NCI-H1417 treated with DMSO at 0.1 percent for 48 hours (cell line): ENCODE results near the gene LAT.
"Not testable (repeated sequence)": the region's sequence is repeated elsewhere in the genome, so short reads cannot be mapped to it uniquely, and the experiment has no call there.

ENCODE experiments used
- DNase-seq: peaks from one replicate; lab custom pipeline; 2025; lab: John Stamatoyannopoulos, UW

LAT gene

GRCh38 chr16:28984619-28985135 lies at the start of gene LAT:
Gene LAT, plus strand, starts transcription at chr16:28985052. Its CDS starts 366 bp downstream, at chr16:28985418.
- no peak for DNase-seq

GRCh38 chr16:28935346-28935745 lies 49.5 kb upstream of the LAT start:
- DNase-seq: no peak

GRCh38 chr16:28935924-28936783 lies 48.7 kb upstream of the LAT start:
- no peak for DNase-seq

DNA sequence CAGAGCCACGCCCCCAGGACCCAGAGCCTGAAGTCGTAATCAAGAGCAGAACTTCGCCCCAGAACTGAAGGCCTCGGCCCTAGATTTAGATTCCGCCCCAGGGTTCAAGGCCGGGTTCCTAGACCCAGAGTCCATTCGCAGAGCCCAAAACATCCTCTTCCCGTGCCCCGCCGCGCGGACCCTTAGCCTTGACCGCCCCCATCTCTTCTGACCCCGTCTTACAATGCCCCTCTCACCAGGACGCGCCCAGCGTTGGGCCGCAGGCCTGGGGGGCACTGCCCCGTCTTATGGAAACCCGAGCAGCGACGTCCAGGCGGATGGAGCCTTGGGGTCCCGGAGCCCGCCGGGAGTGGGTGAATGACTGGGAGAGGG lies 48.1 kb upstream of the LAT start:
- no peak for DNase-seq

- no peak for DNase-seq
Observed at GRCh38 chr16:28937222-28937876, 47.5 kb upstream of the LAT start.

DNA sequence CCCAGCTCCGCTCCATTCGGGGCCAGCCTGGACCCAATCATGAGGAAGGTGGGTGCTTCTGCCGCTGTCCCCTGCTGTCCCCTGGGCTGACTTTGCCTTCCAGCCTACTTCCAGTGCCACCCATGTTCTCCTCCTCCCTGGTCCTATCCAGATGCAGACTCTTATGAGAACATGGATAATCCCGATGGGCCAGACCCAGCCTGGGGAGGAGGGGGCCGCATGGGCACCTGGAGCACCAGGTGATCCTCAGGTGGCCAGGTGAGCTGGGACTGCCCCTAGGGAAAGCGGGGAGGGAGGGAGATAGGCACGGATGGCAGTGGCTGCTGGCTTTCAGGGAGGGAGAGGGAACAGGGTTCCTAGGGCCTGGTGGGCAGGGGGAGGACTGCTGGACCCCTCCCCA lies 46.1 kb upstream of the LAT start:
- DNase-seq: no peak

DNA sequence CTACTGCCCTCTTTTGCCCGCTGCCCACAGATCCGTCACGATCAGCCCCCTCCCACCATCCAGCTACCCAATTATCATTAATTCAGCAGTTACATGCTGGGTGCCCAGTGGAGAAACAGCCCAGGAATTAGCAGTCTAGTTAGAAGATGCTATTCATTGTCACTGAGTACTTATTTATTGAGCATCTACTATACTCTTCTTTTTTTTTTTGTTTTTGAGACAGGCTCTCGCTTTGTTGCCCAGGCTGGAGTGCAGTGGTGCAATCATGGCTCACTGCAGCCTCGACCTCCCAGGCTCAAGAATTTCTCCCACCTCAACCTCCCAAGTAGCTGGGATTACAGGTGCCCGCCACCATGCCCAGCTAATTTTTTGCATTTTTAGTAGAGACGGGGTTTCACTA lies 45.0 kb upstream of the LAT start:
- not testable (repeated sequence) for DNase-seq

DNA sequence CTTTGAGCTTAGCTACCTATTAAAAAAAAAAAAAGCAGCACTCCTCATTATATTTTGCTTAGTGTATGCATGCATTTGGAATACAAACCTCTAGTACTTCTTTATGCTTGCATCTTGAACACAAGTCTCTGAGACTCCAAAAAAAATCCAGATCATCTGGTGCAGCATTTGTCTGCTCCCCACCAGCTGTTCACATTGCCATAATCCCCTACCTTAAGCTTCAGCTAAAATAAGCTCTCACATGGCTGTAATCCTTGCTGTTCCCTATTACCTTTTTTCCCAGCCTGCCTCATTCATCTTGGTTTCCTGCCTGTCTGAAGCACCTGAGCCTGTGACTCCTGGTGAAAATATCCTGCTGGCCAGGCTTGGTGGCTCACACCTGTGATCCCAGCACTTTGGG lies 41.6 kb upstream of the LAT start:
- DNase-seq: no peak

DNA sequence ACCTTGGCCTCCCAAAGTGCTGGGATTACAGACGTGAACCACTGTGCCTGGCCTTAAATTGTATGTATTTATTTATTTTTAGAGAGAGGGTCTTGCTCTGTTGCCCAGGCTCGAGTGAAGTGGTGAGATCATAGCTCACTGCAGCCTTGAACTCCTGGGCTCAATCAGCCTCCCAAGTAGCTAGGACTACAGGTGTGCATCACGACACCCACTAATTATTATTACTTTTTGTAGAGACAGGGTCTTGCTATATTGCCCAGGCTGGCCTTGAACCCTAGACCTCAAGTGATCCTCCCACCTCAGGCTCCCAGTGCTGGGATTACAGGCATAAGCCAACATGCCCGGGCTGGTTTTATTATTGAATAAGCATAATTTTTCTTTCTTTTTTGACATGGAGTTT lies 38.2 kb upstream of the LAT start:
- no peak for DNase-seq

DNA sequence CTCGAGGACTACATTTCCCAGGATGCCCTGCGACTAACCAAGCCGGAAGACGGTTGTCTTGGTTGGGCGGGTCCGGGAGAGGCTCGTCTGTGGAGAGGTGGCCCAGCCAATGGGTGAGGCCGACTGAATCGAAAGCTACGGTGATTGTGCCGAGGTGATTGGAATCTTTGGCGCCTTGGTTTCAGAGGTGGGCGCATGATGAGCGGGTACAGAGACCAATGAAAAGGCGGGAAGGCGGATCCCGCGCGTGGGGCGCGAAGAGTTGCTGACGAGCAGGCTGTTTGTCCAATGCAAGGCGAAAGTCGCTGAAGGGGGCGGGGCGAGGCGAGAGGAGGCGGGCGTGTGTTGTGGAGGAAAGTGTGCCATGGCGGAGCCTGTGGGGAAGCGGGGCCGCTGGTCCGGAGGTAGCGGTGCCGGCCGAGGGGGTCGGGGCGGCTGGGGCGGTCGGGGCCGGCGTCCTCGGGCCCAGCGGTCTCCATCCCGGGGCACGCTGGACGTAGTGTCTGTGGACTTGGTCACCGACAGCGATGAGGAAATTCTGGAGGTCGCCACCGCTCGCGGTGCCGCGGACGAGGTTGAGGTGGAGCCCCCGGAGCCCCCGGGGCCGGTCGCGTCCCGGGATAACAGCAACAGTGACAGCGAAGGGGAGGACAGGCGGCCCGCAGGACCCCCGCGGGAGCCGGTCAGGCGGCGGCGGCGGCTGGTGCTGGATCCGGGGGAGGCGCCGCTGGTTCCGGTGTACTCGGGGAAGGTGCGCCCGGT lies 34.0 kb upstream of the LAT start, which contains the start of gene NFATC2IP:
Gene NFATC2IP (plus strand): TSS at position 290 of the 762 bp plus-strand sequence. CDS start 75 bp downstream, at position 365.
- DNase-seq: peak; percentile 95

- DNase-seq: no peak
Observed at GRCh38 chr16:28951410-28951943, 33.4 kb upstream of the LAT start.

DNA sequence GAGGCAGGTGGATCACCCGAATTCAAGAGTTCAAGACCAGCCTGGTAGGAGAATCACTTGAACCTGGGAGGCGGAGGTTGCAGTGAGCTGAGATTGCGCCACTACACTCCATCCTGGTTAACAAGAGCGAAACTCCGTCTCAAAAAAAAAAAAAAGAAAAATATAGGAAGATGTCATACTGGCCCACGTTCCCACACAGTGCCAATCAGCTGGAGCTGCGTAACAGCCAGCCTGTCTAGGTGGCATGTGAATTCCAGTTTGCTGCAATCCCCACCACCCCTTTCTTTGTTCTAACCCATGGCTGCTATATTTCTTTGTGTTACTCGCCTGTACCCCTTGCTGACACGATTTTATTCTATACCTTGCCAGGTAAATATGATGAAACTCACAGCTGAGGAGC lies 26.6 kb upstream of the LAT start:
- DNase-seq: no peak

DNA sequence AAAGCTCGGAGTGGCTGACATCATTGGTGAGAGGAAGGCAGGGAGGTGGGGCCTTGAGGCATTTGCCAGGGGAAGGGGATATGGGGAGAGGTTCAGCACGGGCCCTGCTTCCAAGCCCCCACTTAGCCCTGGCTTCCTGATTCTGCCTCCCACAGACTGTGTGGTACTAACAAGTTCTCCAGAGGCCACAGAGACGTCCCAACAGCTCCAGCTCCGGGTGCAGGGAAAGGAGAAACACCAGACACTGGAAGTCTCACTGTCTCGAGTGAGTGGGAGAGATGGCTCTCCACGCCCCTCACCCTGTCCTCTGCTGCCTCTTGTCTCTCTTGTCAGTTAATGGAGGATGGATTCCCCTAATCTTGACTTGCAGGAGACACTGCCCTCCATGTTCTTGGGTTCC lies 26.0 kb upstream of the LAT start:
- no peak for DNase-seq

- DNase-seq: no peak
Observed at GRCh38 chr16:28964072-28964471, 20.8 kb upstream of the LAT start.

DNA sequence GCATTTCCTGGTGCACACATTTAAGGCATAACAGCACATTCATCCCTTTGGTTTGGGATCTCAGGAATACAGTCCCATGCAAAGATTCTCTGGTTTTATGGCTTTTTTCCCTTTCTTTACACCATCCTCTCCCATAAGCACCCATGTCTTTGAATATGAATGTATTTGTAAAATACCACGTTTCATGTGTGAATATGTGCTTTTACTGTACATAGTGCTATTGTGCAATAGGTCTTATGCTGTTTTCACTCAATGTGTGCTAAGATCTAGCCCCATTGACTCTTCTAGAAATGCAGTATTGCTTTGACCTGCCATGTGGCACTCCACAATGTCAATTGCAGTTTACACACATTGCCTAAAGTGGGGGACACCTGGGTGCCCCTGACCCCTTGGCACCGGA lies 20.4 kb upstream of the LAT start:
- DNase-seq: no peak

- no peak for DNase-seq
Observed at GRCh38 chr16:28967156-28967555, 17.7 kb upstream of the LAT start.

DNA sequence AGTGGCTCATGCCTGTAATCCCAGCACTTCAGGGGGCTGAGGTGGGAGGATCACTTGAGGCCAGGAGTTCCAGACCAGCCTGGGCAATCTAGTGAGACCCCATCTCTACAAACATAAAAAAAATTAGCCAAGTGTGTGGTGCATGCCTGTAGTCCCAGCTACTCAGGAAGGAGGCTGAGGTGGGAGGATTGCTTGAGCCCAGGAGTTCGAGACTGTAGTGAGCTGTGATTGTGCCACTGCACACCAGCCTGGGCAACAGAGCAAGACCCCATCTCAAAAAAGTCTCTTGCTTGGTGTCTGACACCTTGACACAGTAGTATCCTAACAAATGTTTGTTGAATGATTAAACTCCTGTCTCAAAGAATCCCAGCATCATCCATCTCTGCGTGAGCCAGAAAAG lies 15.2 kb upstream of the LAT start:
- DNase-seq: not testable (repeated sequence)

GRCh38 chr16:28974007-28974436 lies 10.8 kb upstream of the LAT start:
- no peak for DNase-seq

- peak; percentile 43 for DNase-seq
Observed at GRCh38 chr16:28974437-28975157, 10.3 kb upstream of the LAT start, which contains the start of gene SPNS1. Gene SPNS1, plus strand, starts transcription at chr16:28974778. Its CDS starts 374 bp downstream, at chr16:28975152.

GRCh38 chr16:28975158-28975599 lies 9.7 kb upstream of the LAT start:
- DNase-seq: no peak
